HG02973 (cell line): ENCODE measurements around the gene SIX4.

Experiments
- ATAC-seq: cut with Tn5 transposase; IDR thresholded peaks from one replicate; pipeline ENCODE4 v1.9.1; 2021; ENCODE audit warnings: moderate library complexity; ENCODE audit not compliant: unreplicated experiment

Gene SIX4

DNA sequence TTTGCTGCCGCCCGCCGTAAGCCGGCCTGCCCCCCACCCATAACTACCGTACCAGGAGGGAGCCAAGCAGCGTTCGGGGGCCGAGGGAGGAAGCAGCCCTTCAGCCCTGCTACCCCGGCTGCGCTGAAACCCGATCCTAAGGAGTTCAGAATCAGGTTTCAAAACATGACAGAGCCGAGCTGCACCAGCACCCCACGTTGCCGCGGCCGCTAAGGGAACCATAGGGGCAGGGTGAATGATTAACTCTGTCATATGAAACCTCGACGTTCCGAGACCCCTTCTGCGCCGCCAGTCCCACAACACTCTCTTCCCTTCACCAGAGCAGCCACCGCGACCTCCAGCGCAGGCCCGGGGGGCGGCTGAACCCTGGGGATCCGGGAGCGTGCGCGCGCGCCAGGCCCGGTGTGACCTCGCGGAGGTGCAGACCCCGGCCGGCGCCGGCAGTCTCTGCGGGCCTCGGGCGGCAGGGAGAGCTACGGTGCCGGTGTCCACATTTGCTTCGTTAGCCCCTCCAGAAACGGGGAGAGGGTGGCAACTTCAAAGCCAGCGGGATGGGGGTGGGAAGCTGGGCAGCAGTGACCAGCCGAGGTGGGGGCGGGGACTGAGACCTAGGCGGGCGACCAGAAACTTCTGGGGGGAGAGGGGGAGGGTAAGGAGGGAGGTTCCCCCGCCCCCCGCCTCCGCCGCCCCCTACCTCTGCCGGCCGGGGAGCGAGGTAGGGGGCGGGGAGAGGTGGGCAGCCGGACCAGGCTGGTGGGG, 1.6 kb downstream of the SIX4 start:
- peak; percentile 30 for ATAC-seq

DNA sequence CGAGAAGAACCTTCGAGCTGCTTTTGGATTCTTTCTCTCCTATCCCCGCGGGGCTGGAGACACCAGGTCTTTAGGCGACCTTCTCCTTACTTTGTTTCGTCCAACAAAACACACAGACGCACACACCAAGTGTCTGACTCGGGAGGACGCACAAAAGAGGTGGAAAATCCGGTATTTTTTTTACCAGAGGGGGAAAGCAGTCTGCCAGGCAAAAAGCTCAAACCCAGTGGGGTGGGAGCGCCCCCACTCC, 2.1 kb downstream of the SIX4 start:
- ATAC-seq = no peak

DNA sequence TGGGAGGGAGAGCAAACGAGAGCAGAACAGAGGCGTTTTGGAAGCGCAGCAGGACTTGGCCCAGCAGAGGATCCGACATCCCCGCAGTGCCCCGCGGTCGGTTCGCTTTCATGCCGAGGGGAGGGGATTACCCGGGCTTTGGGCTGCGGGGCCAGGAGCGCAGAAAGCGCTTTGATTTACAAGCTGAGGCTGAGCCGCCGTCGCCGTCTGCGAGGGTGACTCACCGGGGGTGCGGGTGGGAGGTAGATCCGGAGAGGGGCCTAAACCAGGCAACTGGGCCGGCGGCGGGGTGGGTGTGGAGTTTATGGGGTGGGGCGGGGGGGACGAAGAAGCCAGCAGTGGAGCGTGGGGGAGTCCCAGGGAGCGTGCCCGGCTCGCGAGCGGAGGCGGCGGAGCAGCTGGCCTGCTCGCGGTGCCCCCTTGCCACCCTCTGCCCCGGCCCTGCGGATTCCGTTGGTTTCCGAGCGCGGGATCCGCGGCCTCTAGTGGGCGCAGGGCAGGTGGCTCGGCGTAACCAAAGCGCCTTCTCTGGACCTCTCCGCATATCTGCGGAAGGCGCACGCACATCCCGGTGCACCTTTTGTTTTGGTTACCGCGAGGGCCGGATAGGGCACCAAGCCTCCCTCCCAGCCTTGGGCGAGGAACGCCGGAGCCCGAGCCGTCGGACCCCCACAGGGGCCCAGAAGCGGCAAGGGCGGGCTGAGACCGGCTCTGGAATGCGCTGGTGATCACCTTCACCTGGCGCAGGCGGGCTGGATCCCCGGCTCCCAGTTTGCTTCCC, 2.6 kb downstream of the SIX4 start:
- no peak for ATAC-seq

DNA sequence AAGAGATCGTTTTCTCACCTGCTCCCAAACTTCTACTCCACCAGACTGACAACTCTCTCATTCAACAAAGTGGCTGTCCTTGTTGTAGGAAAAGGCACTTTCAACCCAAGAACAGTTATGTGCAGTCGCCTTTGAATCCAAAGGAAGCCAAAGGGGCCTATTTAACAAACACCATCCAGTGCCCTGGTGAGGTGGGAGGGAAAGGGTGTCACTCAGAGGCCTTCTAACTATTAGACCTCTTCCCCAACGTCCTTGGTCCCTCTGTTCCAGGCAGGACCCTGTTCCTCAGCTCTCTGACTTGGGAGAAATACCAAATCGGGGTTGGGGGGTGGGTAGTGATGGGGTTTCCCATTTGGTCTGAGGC, 3.2 kb downstream of the SIX4 start:
- no peak for ATAC-seq

DNA sequence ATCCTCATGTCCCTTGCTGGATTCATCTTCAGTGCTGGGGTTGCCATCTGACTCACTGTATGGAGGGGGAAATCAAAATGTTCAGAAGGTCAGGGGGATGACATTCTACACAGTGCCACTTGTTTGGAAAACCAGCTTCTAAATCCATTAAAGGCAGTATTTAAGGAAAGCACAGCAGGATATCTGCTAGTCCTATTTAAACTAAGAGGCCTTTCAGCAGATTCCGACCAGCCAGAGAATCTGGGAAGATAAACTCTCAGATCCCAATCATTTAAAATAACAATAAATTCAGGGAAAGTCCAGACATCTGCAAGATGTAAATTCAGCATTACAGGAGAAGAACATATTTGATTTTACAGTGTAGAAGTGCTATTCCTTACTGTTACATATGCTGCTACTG, 3.8 kb downstream of the SIX4 start:
- no peak for ATAC-seq

DNA sequence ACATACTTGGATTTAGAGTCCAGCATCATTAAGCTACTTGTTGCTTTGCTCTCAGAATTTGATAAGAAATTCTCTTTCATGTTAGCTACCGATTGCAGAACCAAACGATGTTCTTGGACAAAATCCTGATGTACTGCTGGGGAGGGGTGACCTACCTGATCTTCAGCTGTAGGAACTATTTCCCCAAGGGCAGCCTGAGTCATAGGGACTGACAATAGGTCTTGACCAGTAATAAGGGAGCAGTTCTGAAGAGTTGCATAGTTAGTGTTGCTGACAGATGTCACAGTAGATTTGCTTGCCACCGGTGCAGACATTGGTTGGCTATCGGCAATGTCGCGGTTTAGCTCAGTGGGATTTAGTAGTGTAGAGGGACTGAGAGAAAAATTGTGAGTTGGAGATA, 10.6 kb downstream of the SIX4 start:
- ATAC-seq = no peak

DNA sequence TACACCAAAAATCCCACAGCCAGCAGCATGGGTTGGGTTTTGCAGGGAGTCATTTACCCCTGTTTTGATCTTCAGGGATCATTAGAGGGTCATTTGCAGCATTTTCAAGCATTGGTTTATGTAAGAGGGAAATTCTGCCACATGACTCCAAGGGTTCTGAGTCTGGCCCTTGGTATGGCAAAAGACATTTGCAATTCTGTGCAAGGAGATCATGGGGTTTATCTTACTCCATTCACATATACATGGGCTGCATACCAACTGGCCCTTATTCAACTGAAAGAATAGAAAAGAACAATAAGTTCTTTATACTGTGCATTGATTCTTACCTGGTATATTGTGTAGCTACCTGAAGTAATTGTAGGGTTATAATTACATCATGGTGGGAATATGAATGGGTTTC, 13.7 kb downstream of the SIX4 start:
- no peak for ATAC-seq

DNA sequence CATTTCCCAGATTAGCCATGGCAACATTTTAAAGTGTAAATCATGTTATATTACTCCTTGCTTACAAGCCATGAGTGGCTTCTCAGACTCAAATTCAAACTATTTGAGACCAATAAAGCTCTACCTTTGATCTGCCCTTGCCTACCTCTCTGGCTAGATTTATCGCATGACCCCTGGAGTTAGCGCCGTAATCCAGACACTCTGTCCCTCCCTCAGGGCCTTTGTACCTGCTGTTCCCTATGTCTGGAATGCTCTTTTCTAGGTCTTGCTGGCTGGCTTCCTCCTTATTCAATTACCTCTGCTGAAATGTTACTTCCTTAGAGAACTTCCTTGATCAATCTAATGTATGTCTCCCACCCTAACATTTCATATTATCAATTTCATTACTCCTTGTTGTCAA, 16.3 kb downstream of the SIX4 start:
- ATAC-seq = no peak

DNA sequence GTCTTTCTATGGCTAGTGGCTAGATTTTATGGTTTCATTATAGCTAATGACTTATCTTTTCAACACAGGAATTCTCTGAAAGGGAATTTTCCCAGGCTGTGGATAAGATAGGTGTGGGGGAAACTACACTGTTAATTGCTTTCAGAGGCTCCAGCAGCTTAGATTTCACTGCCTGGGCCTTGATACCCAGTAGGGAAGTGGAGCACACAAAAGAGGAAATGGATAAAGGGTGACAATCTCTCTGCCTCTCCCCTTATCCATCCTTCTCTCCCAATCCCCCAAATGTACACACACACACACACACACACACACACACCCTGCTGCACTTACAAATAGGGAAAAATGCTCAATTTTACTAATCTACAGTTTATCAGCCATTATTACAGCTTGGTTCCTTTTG, 19.1 kb downstream of the SIX4 start:
- no peak for ATAC-seq

DNA sequence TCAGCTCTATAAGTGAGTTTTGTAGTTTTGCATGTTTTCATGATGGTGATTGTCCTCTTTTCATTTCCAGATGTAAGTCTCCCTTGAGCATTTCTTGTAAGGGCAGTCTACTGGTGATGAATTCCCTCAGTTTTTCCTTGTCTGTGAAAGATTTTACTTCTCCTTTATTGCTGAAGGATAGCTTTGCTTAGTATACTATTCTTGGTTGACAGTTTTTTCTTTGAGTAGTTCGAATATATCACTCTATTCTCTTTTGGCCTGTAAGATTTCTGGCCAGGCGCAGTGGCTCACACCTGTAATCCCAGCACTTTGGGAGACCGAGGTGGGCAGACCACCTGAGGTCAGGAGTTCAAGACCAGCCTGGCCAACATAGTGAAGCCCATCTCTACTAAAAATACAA, 23.6 kb downstream of the SIX4 start:
- ATAC-seq = no peak

DNA sequence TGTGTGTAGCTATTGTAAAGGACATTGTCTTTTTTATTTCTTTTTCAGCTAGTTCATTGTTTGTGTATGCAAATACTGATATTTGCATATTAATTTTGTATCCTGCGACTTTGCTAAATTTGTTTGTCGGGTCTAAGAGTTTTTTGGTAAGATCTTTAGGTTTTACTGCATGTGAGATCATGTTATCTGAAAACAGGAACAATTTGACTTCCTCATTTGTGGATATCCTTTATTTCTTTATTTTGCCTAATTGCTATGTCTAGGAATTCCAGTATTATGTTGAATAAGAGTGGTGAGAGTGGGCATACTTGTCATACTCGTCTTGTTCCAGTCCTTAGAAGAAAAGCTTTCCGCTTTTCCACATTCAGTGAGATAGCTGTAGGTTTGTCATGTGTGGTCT, 28.8 kb downstream of the SIX4 start:
- no peak for ATAC-seq

DNA sequence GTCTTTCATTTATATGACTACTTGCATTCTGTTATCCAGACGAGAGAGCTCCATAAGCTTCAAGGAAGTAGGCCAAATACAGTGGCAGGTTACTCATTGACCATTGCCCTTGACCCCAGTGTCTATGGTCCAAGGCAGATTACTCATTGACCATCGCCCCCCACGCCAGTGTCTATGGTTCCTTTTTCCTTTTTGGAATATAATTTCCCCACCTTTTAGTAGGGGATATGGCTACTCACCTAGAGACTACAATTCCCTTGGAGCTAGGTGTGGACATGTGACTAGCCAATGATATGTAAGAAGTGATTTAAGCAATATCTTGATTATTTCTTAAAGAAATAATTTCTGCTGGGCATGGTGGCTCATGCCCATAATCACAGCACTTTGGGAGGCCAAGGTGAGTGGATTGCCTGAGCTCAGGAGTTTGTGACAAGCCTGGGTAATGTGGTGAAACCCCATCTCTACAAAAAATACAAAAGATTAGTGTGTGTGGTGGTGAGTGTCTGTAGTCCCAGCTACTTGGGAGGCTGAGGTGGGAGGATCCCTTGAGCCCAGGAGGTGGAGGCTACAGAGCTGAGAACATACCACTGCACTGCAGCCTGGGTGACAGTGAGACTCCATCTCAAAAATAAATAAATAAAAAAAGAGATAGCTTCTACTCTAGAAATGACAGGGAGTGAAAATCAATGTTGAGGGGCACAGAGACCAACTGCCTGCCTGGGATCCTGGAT, 32.6 kb downstream of the SIX4 start:
- ATAC-seq = no peak

DNA sequence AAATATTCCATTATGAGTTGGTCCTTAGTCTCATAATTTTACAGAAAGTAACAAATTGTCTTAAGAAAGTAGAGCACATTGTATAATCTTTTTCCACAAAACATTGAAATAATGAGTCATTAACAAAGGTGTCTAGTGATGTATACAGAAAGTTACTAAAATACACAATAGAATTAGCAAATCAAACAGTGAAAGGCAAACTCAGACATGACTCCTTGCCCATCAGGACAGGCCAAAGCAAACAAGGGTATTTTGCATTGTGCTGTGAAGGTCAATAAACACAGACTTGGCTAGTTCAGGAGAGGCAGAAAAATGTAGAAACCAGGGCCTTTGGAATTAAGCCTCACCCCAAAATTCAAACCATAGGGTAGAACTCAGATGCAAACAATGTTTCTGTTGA, 37.3 kb downstream of the SIX4 start:
- no peak for ATAC-seq

DNA sequence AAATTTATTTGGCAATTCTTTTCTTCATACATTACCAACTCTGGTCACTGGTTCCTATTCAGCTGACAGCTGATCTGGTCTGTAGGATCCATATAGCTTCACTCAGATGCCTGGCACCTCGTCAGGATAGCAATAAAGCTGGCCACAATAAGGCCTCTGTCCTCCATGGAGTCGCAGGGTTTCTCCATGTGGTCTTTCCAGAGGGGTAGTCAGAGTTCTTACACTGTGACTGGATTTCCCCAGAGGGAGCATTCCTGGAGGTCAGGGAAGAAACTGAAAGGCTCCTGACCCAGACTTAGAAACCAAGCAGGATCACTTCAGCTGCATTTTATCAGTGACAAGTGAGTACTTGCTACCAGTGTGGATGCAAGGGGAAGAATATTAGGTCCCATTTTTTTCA, 39.9 kb downstream of the SIX4 start:
- no peak for ATAC-seq

DNA sequence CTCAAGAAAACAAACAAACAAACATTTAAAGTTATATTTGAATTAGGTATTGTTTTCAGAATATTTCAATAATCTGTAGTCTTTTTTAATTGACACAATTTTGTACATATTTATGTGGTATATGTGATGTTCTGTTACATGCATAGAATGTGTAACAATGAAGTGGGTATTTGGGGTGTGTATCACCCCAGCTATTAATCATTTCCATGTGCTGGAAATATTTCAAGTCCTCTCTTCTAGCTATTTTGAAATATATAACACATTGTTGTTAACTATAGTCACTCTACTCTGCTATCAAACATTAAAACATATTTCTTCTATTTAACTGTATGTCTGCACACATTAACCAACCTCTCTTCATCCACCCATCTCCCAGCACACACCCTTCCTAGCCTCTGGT, 42.9 kb downstream of the SIX4 start:
- ATAC-seq = no peak

DNA sequence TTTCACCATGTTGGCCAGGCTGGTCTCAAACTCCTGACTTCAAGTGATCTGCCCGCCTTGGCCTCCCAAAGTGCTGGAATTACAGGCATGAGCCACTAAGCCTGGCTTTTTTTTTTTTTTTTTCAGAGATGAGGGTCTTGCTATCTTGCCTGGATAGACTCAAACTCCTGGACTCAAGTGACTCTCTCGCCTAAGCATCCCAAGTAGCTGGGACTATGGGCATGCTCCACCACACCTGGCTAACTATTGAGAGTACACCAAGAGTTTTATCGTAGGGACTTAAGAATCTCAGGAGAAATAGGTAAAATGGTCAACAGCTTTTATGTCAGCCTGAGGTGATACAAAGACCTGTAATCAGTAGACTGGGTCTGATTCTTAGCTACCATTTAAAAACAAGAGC, 43.6 kb downstream of the SIX4 start:
- no peak for ATAC-seq

DNA sequence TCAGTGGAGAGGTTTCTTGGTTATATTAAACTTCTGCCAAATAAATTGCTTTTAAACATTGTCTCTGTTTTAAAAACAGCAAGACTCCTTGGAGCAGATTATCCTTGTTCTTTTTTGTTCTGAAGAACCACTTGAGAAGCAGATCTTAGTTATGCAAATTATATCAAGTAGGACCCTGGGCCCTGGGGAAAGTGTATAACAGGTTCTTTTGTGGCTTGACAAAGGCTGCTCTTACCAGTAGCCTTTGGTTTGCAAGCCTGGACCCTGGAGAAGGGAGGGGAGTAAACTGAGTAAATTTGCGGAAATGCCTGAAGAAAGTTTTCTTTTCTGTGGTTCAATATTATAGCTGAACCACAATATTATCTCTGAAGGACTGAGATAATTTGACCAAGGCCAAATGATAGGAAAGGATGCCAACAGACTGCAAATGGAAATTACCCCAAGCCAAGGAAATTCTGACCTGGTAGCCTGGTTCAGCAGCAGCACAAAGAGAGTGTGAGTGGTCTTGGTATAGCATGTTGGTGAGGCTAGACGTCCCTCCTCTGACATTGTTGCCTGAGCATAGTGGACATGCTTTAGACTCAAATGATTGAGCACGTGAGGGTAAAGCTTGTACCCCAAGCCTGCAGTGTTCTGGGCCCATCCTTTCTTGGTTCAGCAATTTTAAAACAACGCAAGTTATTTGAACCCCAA, 44.4 kb downstream of the SIX4 start:
- ATAC-seq = no peak

DNA sequence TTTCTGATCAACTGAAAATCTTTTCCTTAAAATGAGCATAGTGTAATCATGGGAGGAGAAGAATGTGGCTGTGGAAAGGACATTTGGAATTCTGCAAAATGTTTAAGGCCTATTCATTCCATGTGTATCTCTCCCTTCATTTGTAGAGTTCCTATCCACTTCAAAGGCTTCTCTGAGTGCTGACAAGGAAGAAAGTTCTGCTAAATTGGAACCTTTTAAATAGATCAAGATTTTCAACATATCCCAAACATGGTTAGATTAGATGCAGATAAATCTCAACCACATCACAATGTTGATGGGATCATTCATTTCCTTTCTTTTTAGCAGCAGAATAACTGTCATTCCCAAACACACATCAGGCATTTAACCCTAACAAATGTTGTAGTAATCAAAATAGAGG, 46.5 kb downstream of the SIX4 start:
- ATAC-seq = no peak

DNA sequence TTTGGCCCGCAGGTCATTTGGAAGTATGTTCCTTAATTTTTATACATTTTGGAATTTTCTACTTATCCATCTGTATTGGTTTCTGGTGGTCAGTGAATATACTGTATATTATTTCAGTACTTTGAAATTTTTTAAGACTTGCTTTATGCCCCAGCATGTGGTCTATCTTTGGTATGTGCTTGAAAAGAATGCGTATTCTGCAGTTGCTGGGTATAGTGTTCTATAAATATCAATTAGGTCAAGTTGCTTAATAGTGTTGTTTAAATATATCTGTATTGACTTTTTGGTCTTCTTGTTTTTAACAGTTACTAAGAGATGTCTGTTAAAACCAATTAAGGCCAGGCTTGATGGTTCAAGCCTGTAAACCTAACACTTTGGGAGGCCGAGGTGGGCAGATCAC, 53.2 kb downstream of the SIX4 start:
- no peak for ATAC-seq

DNA sequence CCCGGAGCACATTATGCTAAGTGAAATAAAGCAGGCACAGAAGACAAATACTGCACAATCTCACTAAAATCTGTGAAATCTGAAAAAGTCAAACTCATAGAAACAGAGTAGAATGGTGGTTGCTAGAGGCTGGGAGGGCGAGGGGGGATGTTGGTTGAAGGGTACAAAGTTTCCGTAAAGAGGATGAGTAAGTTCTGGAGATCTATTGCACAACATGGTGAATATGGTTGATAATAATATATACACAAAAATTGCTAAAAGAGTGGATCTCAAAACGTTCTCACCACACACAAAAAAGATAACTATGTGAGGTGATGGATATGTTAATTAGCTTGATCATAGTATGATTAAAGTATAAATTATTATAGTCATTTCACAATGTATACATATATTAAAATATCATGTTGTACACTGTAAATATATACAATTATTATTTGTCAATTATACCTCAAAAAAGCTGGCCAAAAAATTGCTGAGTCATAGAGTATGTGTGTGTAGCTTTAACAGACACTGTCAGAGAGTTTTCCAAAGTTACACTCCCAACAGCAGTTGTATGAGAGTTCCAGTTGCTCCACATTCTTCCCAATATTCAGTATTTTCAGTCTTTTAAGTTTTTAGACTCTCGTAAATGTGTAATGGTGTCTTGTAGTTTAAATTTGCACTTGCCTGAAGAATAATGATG, 55.6 kb downstream of the SIX4 start:
- no peak for ATAC-seq

DNA sequence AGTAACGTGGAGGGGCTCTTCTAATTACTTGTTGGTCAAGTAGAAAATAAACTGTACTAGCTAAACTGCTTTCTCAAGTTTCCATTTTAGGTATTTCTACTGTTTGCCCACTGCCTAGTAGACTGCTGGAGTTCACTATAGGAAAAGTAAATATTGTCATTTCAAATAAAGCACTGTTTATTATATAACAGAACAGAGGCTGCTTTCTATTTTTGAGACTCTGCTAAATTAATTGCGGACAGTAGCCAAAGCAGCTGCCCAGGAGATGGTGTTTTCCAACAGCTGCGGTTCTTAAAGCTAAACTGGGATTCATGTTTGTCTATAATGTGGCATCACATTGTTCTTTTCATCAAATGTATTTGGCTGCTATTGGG, 59.0 kb downstream of the SIX4 start:
- ATAC-seq = no peak
